H1 (cell line): Measurements from ENCODE around the gene MT1F. TPM values are rescaled to one million over a fixed set of nuclear protein-coding genes. Genes with fewer than 3 reads are reported as not detected.

ENCODE experiments used
- CTCF ChIA-PET: fragments of 300-600 bp; sonication (Branson Sonifier 250); formaldehyde crosslinking; loops from one replicate; lab custom pipeline; 2021; ENCODE audit not compliant: partially characterized antibody; lab: Charles Lee
- POLR2A ChIA-PET: fragments of 300-600 bp; sonication (Branson Sonifier 250); formaldehyde crosslinking; loops from one replicate; lab custom pipeline; 2021; ENCODE audit warnings: inconsistent platforms; ENCODE audit not compliant: partially characterized antibody; lab: Charles Lee
- DNase-seq, 2 experiments: peaks; one replicate each; pipeline versions ENCODE4 v3.0.0 to v3.0.0-alpha.2; 2010 to 2022; ENCODE audit warnings: low spot score in 2 of 2, low read depth in 1 of 2, mixed read lengths in 1 of 2
- FAIRE-seq: peaks from 2 replicates; lab custom pipeline; 2011; peaks lifted over from hg19 to GRCh38; lab: Jason Lieb, UNC
- H2AFZ ChIP-seq: 2 replicates; pipeline ENCODE4 v1.8.1; 2012; ENCODE audit warnings: low read length, inconsistent platforms
- H2AK5ac ChIP-seq: 2 replicates; pipeline ENCODE4 v1.6.1; 2013; ENCODE audit warnings: low read depth, low read length
- H2BK120ac ChIP-seq: replicated peaks from 2 replicates; pipeline ENCODE3; 2013; ENCODE audit warnings: low read depth, low read length, inconsistent platforms
- H2BK12ac ChIP-seq: 2 replicates; pipeline ENCODE4 v1.6.1; 2013; ENCODE audit warnings: low read depth, low read length
- H2BK15ac ChIP-seq: 2 replicates; pipeline ENCODE4 v1.6.1; 2013; ENCODE audit warnings: low read length
- H2BK20ac ChIP-seq: 2 replicates; pipeline ENCODE4 v1.6.1; 2013; ENCODE audit warnings: low read length
- H2BK5ac ChIP-seq: 2 replicates; pipeline ENCODE4 v1.6.1; 2013; ENCODE audit warnings: low read depth, low read length
- H3K14ac ChIP-seq: 2 replicates; pipeline ENCODE4 v1.6.1; 2013; ENCODE audit warnings: inconsistent platforms; ENCODE audit not compliant: insufficient read length
- H3K18ac ChIP-seq: 2 replicates; pipeline ENCODE4 v1.6.1; 2013; ENCODE audit warnings: low read length; ENCODE audit errors: extremely low read depth
- H3K23ac ChIP-seq: 2 replicates; pipeline ENCODE4 v1.6.1; 2013; ENCODE audit warnings: inconsistent platforms; ENCODE audit not compliant: insufficient read length
- H3K23me2 ChIP-seq: 2 replicates; pipeline ENCODE4 v1.6.1; 2013; ENCODE audit warnings: low read depth, low read length
- H3K27ac ChIP-seq: 2 replicates; pipeline ENCODE4 v1.6.1; 2011; ENCODE audit warnings: low read depth, low read length, inconsistent platforms
- H3K27me3 ChIP-seq, 4 experiments: replicated peaks in 1 of 4; 1 replicate in 1 of 4; 2 replicates in 3 of 4; pipeline versions ENCODE4 v1.6.1 to v1.8.1; 2011 to 2013; ENCODE audit warnings: low read length in 3 of 4, mild to moderate bottlenecking in 3 of 4, inconsistent platforms in 2 of 4, mixed read lengths in 2 of 4, moderate library complexity in 1 of 4; ENCODE audit not compliant: control insufficient read depth in 3 of 4, insufficient read depth in 3 of 4; ENCODE audit errors: extremely low read depth in 1 of 4
- H3K36me3 ChIP-seq, 4 experiments: 2 replicates each; pipeline versions ENCODE4 v1.6.1 to v1.8.1; 2011 to 2013; ENCODE audit warnings: mild to moderate bottlenecking in 4 of 4, low read length in 3 of 4, moderate library complexity in 2 of 4, control low read depth in 1 of 4, inconsistent platforms in 1 of 4; ENCODE audit not compliant: insufficient read depth in 4 of 4, control insufficient read depth in 2 of 4
- H3K4ac ChIP-seq: replicated peaks from 2 replicates; pipeline ENCODE3; 2013; ENCODE audit warnings: low read length, low read depth, mixed read lengths, inconsistent platforms; ENCODE audit not compliant: insufficient read length
- H3K4me1 ChIP-seq, 4 experiments: replicated peaks in 1 of 4; 1 replicate in 1 of 4; 2 replicates in 3 of 4; pipeline versions ENCODE4 v1.6.1 to v1.8.1; 2011 to 2013; ENCODE audit warnings: low read length in 3 of 4, inconsistent platforms in 2 of 4, mixed read lengths in 1 of 4; ENCODE audit not compliant: insufficient read depth in 4 of 4, control insufficient read depth in 3 of 4
- H3K4me2 ChIP-seq, 2 experiments: 2 replicates each; pipeline versions ENCODE4 v1.6.1 to v1.8.1; 2011 to 2013; ENCODE audit warnings: low read depth in 2 of 2, low read length in 2 of 2, control low read depth in 1 of 2, inconsistent platforms in 1 of 2, mild to moderate bottlenecking in 1 of 2; ENCODE audit not compliant: insufficient read depth in 1 of 2
- H3K4me3 ChIP-seq, 4 experiments: fragments of 200-600, 300-600 bp in 1 of 4; sonication (generic), shearing (Covaris generic), sonication (Bioruptor Twin) in 1 of 4; 2 replicates each; pipeline versions ENCODE4 v1.5.1 to v1.8.1; 2011 to 2016; ENCODE audit warnings: low read length in 4 of 4, low read depth in 3 of 4, control low read depth in 2 of 4, inconsistent platforms in 2 of 4, mild to moderate bottlenecking in 2 of 4, mixed read lengths in 1 of 4, moderate library complexity in 1 of 4; ENCODE audit not compliant: insufficient read depth in 2 of 4; ENCODE audit errors: extremely low read depth in 1 of 4
- H3K56ac ChIP-seq: replicated peaks from 2 replicates; pipeline ENCODE3; 2013; ENCODE audit warnings: low read depth, mild to moderate bottlenecking, mixed read lengths, low read length, inconsistent platforms; ENCODE audit not compliant: insufficient read length
- H3K79me1 ChIP-seq: 2 replicates; pipeline ENCODE4 v1.6.1; 2013; ENCODE audit warnings: low read depth, low read length, control low read depth
- H3K79me2 ChIP-seq, 2 experiments: 2 replicates each; pipeline versions ENCODE4 v1.6.1 to v1.8.1; 2012 to 2013; ENCODE audit warnings: low read length in 2 of 2, mild to moderate bottlenecking in 2 of 2, inconsistent platforms in 1 of 2; ENCODE audit not compliant: insufficient read depth in 2 of 2, control insufficient read depth in 1 of 2
- H3K9ac ChIP-seq, 4 experiments: replicated peaks in 1 of 4; 1 replicate in 1 of 4; 2 replicates in 3 of 4; pipeline versions ENCODE4 v1.6.1 to v1.8.1; 2011 to 2013; ENCODE audit warnings: low read depth in 3 of 4, low read length in 3 of 4, control low read depth in 2 of 4, mild to moderate bottlenecking in 2 of 4, moderate library complexity in 2 of 4, inconsistent platforms in 1 of 4; ENCODE audit errors: extremely low read depth in 1 of 4
- H3K9me3 ChIP-seq, 2 experiments: 2 replicates each; pipeline versions ENCODE4 v1.6.1 to v1.8.1; 2012 to 2013; ENCODE audit warnings: mild to moderate bottlenecking in 2 of 2, moderate library complexity in 2 of 2, control low read depth in 1 of 2, inconsistent platforms in 1 of 2, low read depth in 1 of 2, low read length in 1 of 2, mixed read lengths in 1 of 2; ENCODE audit not compliant: insufficient read depth in 2 of 2
- H4K20me1 ChIP-seq, 2 experiments: replicated peaks in 1 of 2; 2 replicates each; pipeline versions ENCODE3 to v1.8.1; 2011 to 2013; ENCODE audit warnings: inconsistent platforms in 2 of 2, low read length in 2 of 2, mild to moderate bottlenecking in 1 of 2; ENCODE audit not compliant: insufficient read depth in 2 of 2, control insufficient read depth in 1 of 2
- H4K5ac ChIP-seq: 2 replicates; pipeline ENCODE4 v1.6.1; 2013; ENCODE audit warnings: low read length, low read depth, mixed read lengths, inconsistent platforms; ENCODE audit not compliant: insufficient read length
- H4K8ac ChIP-seq: 2 replicates; pipeline ENCODE4 v1.8.0; 2013; ENCODE audit warnings: mild to moderate bottlenecking, moderate library complexity, low read length, inconsistent platforms; ENCODE audit not compliant: insufficient read depth; ENCODE audit errors: extremely low read depth
- H4K91ac ChIP-seq: replicated peaks from 2 replicates; pipeline ENCODE3; 2013; ENCODE audit warnings: low read length, mixed read lengths, inconsistent platforms; ENCODE audit not compliant: insufficient read length
- CREB1 ChIP-seq: IDR thresholded peaks from 2 replicates; pipeline ENCODE4 v1.6.1; 2012; ENCODE audit warnings: inconsistent platforms
- EZH2 ChIP-seq: fragments of 200-600 bp; sonication (generic); IDR thresholded peaks from 2 replicates; pipeline ENCODE4 v1.7.1; 2012; ENCODE audit warnings: low read depth, mild to moderate bottlenecking, moderate library complexity, low read length, inconsistent platforms; ENCODE audit not compliant: severe bottlenecking
- KDM4A ChIP-seq: IDR thresholded peaks from one replicate; pipeline ENCODE4 v1.7.1; 2012; ENCODE audit warnings: low read depth, mild to moderate bottlenecking, moderate library complexity, low read length, inconsistent platforms; ENCODE audit not compliant: severe bottlenecking
- KDM5A ChIP-seq: fragments of 200-600 bp; IDR thresholded peaks from 2 replicates; pipeline ENCODE4 v1.7.1; 2012; ENCODE audit warnings: mild to moderate bottlenecking, low read length, inconsistent platforms, mixed read lengths
- WGBS, 2 experiments: shearing (Covaris generic) in 1 of 2; methylation state at CpG; one replicate each; pipeline versions ENCODE4 v1.1.6 to v1.1.7; 2013 to 2015; ENCODE audit warnings: low lambda C conversion rate in 2 of 2, mixed read lengths in 2 of 2, inconsistent platforms in 1 of 2, low coverage in 1 of 2, missing lambda C conversion rate in 1 of 2; ENCODE audit not compliant: insufficient replicate concordance in 2 of 2, insufficient coverage in 1 of 2, insufficient read length in 1 of 2; ENCODE audit errors: extremely low coverage in 1 of 2, missing lambda C conversion rate in 1 of 2; 5-methylcytosine and 5-hydroxymethylcytosine counted together
- polyA plus RNA-seq, 7 experiments: library from polyadenylated mRNA; depleted of rRNA in 3 of 7; stranded (reverse) in 5 of 7; unstranded in 2 of 7; fragments of >200 nt in 5 of 7; fragments of 200-250 nt in 2 of 7; gene quantifications; 1 replicate in 5 of 7; 2 replicates in 1 of 7; 4 replicates in 1 of 7; pipeline versions ENCODE4 v1.2.1 to v1.2.3, GENCODE V29; 2011 to 2013; ENCODE audit warnings: missing spikeins in 2 of 7, mixed read lengths in 2 of 7
- total RNA-seq: library from RNA; stranded (reverse); fragmentation: NEBNext Ultra II Directional; extraction: Animal tissue kit (Norgen Biotek cat#: 25700); gene quantifications from 2 replicates; pipeline ENCODE4 v1.2.1, GENCODE V29; 2021
- TF ChIP-seq, protein P1 (sequence below), 3 experiments: IDR thresholded peaks; 1 replicate in 2 of 3; 2 replicates in 1 of 3; pipeline versions ENCODE4 v1.5.1 to v1.6.1; 2011; ENCODE audit warnings: low read length in 3 of 3, mild to moderate bottlenecking in 3 of 3, inconsistent platforms in 2 of 3, low read depth in 1 of 3, moderate library complexity in 1 of 3; ENCODE audit not compliant: insufficient read depth in 1 of 3; ENCODE audit errors: control extremely low read depth in 1 of 3

The MT1F gene
- total and polyA plus RNA-seq, 2 of the 8 experiments (the other 6 are each of a cell fraction or from before 2014, with no cell fraction given): 5.9 to 20.8 TPM

DNA sequence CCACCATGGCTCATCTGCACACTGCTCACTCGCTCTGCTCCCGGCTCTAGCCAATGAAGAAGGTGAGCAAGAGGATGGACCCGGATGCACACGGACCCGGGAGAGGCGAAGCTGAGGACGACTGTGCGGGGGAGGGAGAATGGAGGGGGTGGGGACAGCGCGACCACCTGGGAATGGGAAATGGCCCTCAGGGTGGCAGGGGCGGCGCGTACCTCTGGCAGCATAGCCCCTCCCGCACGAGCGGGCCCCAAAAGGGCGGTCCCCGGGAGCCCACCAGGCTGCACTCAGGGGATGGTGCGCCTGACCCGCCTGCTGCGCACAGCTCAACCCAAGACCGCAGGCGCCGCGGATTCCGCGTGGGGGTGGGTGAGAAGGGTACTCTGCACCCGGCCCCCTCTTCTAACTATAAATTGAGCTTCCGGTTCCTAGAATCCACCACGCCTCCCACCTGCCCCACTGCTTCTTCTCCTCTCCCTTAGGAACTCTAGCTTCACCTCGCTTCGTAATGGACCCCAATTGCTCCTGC, 18.0 kb downstream of the MT1F start:
- Histone ChIP-seq H3K4me2 (peak overlapping the region; percentile 78 to 90), H3K9ac (no peak overlapping the region), H3K36me3 (no peaks in the 10 kb centered on the region), H3K4me3 (peak overlapping the region; percentile 40 to 62 (median 40)), H3K79me1 (no peaks in the 10 kb centered on the region), H4K91ac (peak overlapping the region; percentile 56), H3K9me3 (no peaks in the 10 kb centered on the region), H4K8ac (no peak overlapping the region), H3K79me2 (no peaks in the 10 kb centered on the region), H2BK12ac (peak overlapping the region; percentile 44; the same call in 1 of the 2 replicates), H4K20me1 (no peaks in the 10 kb centered on the region), H3K18ac (peak overlapping the region; percentile 79), H3K27ac (no peak overlapping the region), H2BK120ac (no peak overlapping the region), H3K27me3 (peaks cover 12 to 55% (median 35%) of the 10 kb centered on the region in 4 experiments), H4K5ac (no peak overlapping the region), H3K23ac (no peak overlapping the region), H2AK5ac (no peak overlapping the region), H3K4me1 (peaks cover 0 to 13% (median 3%) of the 10 kb centered on the region in 4 experiments; a peak in 5 of 7 replicates), H3K14ac (no peak overlapping the region), H2BK5ac (peak overlapping the region; percentile 86), H3K4ac (no peak overlapping the region), H3K23me2 (no peaks in the 10 kb centered on the region; the same call in 1 of the 2 replicates), H3K56ac (no peak overlapping the region), H2BK15ac (no peak overlapping the region), H2BK20ac (peak overlapping the region; percentile 15; the same call in 1 of the 2 replicates), H2AFZ (peak overlapping the region; percentile 91)
- ChIA-PET POLR2A (interaction anchor here (0.7 to 12.9 kb wide), 12 partner anchors 7 to 82 kb away, joined by 3 to 205 read pairs (median 4); partner anchors contain the start of genes MT1E, MT1G, MT1H and MT2A), CTCF (interaction anchor here (0.7 to 6.0 kb wide), 11 partner anchors 27 to 111 kb away, joined by 3 to 57 read pairs (median 3); partner anchors contain the start of gene MT1E)
- 4% methylated on average over 21 of the region's 32 CpGs; no CpG with 5 or more reads in 1 of the 2 experiments for WGBS, 2 experiments
- DNase-seq: peak in 1 of 2 experiments; percentile 73
- peak; percentile 10 for TF ChIP-seq EZH2
- TF ChIP-seq KDM5A: no peak
- no peak for TF ChIP-seq CREB1
- peak; percentile 65 for TF ChIP-seq KDM4A
- TF ChIP-seq, protein P1, sequence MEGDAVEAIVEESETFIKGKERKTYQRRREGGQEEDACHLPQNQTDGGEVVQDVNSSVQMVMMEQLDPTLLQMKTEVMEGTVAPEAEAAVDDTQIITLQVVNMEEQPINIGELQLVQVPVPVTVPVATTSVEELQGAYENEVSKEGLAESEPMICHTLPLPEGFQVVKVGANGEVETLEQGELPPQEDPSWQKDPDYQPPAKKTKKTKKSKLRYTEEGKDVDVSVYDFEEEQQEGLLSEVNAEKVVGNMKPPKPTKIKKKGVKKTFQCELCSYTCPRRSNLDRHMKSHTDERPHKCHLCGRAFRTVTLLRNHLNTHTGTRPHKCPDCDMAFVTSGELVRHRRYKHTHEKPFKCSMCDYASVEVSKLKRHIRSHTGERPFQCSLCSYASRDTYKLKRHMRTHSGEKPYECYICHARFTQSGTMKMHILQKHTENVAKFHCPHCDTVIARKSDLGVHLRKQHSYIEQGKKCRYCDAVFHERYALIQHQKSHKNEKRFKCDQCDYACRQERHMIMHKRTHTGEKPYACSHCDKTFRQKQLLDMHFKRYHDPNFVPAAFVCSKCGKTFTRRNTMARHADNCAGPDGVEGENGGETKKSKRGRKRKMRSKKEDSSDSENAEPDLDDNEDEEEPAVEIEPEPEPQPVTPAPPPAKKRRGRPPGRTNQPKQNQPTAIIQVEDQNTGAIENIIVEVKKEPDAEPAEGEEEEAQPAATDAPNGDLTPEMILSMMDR (IDR thresholded peaks at IDR 0.05; ENCODE audit: control extremely low read depth in 1 of 3, insufficient read depth in 1 of 3, low read depth in 1 of 3, low read length in 3 of 3): no peak
- no peak for FAIRE-seq
